ENCODE data around the gene GPHB5. TPM values are rescaled to one million over a fixed set of nuclear protein-coding genes. Genes with fewer than 3 reads are reported as not detected.
"Not testable (repeated sequence)": the region's sequence is repeated elsewhere in the genome, so short reads cannot be mapped to it uniquely, and the experiment has no call there.

The GPHB5 gene
- total and polyA plus RNA-seq, 8 donors: not detected

DNA sequence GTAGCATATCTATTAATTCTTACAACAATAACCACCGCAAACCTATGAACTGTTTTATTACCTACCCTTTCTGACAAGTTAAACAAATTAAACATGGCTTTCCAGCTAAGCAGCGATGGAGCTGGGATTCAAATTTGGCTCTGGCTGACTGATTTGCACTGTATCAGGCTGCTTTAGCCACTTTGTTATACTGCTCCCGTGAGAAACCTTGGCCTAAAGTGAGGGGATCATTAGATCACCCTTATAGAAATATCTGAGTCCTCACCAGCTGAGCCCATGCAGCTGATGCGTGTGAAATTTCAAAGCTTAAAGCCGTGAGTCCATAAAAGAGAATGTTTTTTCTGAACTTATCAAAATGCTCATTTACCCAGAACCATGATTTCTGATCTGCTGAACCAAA lies 8.1 kb upstream of the GPHB5 start:
- no peak overlapping the region for H3K27ac ChIP-seq
- H3K36me3 ChIP-seq: no peaks in the 10 kb centered on the region
- ATAC-seq (no peak), DNase-seq (no peak)
- no peaks in the 10 kb centered on the region for H3K4me1 ChIP-seq
- intact Hi-C loops (cut with DNase I): no loop called here
- no peaks in the 10 kb centered on the region for H3K27me3 ChIP-seq
- no peaks in the 10 kb centered on the region for H3K9me3 ChIP-seq
- no peak overlapping the region for H3K4me3 ChIP-seq
- TF ChIP-seq, protein P1, sequence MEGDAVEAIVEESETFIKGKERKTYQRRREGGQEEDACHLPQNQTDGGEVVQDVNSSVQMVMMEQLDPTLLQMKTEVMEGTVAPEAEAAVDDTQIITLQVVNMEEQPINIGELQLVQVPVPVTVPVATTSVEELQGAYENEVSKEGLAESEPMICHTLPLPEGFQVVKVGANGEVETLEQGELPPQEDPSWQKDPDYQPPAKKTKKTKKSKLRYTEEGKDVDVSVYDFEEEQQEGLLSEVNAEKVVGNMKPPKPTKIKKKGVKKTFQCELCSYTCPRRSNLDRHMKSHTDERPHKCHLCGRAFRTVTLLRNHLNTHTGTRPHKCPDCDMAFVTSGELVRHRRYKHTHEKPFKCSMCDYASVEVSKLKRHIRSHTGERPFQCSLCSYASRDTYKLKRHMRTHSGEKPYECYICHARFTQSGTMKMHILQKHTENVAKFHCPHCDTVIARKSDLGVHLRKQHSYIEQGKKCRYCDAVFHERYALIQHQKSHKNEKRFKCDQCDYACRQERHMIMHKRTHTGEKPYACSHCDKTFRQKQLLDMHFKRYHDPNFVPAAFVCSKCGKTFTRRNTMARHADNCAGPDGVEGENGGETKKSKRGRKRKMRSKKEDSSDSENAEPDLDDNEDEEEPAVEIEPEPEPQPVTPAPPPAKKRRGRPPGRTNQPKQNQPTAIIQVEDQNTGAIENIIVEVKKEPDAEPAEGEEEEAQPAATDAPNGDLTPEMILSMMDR (IDR thresholded peaks at IDR 0.05): no peak

DNA sequence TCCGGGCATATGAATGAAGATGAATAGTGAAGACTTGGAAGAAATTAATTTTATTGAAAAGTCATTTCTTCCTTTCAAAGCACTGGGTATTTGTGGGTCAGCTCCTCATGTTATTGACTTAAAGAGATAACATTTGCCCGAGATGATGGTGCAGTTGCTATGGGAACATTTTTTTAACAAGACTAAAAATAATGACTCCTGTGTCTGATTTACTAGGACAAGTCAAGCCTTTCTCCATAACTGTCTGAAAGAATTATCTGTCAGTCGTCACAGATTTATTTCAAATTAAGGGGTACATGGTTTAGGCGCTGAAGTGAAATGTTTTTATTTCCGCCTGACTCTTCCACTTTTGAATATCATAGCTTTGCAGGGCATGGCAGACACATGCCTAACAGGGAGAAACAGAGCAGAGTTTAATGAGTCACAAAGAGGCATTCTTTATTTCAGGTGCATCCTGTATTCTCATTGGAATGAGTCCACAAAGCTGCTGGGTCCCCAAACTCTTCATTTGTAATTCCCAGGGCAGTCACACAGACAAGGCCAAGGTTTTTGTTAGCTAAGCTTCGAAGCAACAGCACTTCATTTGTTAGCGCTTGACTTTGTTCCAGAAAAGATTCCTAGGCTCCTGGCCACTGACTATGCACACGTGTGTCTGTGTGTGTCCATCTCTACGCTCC lies 4.3 kb upstream of the GPHB5 start:
- no peak overlapping the region for H3K4me3 ChIP-seq
- H3K27ac ChIP-seq: no peak overlapping the region
- no peaks in the 10 kb centered on the region for H3K36me3 ChIP-seq
- intact Hi-C loops (cut with DNase I): no loop called here
- no peak for ATAC-seq
- H3K4me1 ChIP-seq: no peaks in the 10 kb centered on the region
- H3K27me3 ChIP-seq: no peaks in the 10 kb centered on the region
- no peaks in the 10 kb centered on the region for H3K9me3 ChIP-seq
- TF ChIP-seq, protein P1 (IDR thresholded peaks at IDR 0.05): no peak
- DNase-seq: peak in 1 of 4 donors; percentile 5

DNA sequence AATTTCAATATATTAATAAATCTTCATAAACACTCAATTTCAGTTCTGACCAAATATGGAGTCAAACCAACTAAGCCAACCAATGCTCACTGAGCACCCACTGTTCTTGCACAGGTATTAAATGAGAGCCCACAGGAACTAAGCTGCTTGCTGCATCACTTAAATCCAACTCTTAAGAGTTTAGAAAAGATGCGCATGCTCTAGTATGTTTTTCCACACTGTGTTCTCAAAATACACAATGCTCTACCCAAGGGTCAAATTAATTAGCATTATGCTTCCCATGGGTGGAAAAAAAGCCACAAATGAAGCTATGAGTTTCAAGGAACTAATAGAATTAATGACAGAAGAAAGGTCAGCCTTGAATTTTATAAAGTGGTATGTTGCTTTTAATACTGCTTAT lies 3.7 kb upstream of the GPHB5 start:
- H3K9me3 ChIP-seq: no peaks in the 10 kb centered on the region
- H3K4me1 ChIP-seq: no peaks in the 10 kb centered on the region
- no peak overlapping the region for H3K4me3 ChIP-seq
- H3K36me3 ChIP-seq: no peaks in the 10 kb centered on the region
- intact Hi-C loops (cut with DNase I): no loop called here
- no peaks in the 10 kb centered on the region for H3K27me3 ChIP-seq
- no peak for ATAC-seq
- TF ChIP-seq, protein P1 (IDR thresholded peaks at IDR 0.05): no peak
- H3K27ac ChIP-seq: no peak overlapping the region
- no peak for DNase-seq

- Histone ChIP-seq H3K36me3 (no peaks in the 10 kb centered on the region), H3K4me3 (no peak overlapping the region), H3K27me3 (no peaks in the 10 kb centered on the region), H3K4me1 (no peaks in the 10 kb centered on the region), H3K27ac (no peak overlapping the region), H3K9me3 (no peaks in the 10 kb centered on the region)
- DNase-seq: no peak
- TF ChIP-seq, protein P1 (IDR thresholded peaks at IDR 0.05): peak; percentile 9 to 27
- no peak for ATAC-seq
- intact Hi-C loops (cut with DNase I): no loop called here
Observed at GRCh38 chr14:63308723-63309317, 9.9 kb downstream of the GPHB5 start.

- intact Hi-C loops (cut with DNase I); H3K36me3 ChIP-seq; DNase-seq; H3K4me1 ChIP-seq; H3K27me3 ChIP-seq; H3K27ac ChIP-seq; H3K9me3 ChIP-seq; H3K4me3 ChIP-seq; ATAC-seq: not testable (repeated sequence)
Observed at GRCh38 chr14:63304429-63304828, 14.3 kb downstream of the GPHB5 start.

Measured in left lung (tissue), 10 donors.